Activated CD4-positive, alpha-beta memory T cell treated with anti-CD3 and anti-CD28 coated beads, Interleukin-2, amount 10 ng/mL, durations not matched to agents 7 days and 5 days (primary cell): Measurements from ENCODE around the gene ELL. TPM values are rescaled to one million over a fixed set of nuclear protein-coding genes. Genes with fewer than 3 reads are reported as not detected.

Source experiments
- CTCF ChIA-PET: fragments of 350-600 bp; sonication (Branson Sonifier 250); formaldehyde crosslinking; loops from one replicate; lab custom pipeline; 2021; ENCODE audit warnings: antibody characterized with exemption, inconsistent platforms; lab: Charles Lee
- POLR2A ChIA-PET: fragments of 350-600 bp; sonication (Branson Sonifier 250); formaldehyde crosslinking; loops from one replicate; lab custom pipeline; 2021; ENCODE audit warnings: antibody characterized with exemption; lab: Charles Lee
- DNase-seq: peaks from one replicate; pipeline ENCODE4 v3.0.0-alpha.2; 2020
- H3K27ac Mint-ChIP-seq: one replicate; pipeline ENCODE4 v1.8.0; 2021; ENCODE audit warnings: mild to moderate bottlenecking, mixed read lengths
- H3K27me3 Mint-ChIP-seq: one replicate; pipeline ENCODE4 v1.8.0; 2021; ENCODE audit warnings: mixed read lengths
- H3K36me3 Mint-ChIP-seq: one replicate; pipeline ENCODE4 v1.8.0; 2021; ENCODE audit warnings: low read depth, mixed read lengths
- H3K4me1 Mint-ChIP-seq: one replicate; pipeline ENCODE4 v1.8.0; 2021; ENCODE audit warnings: mixed read lengths
- H3K4me3 Mint-ChIP-seq: one replicate; pipeline ENCODE4 v1.8.0; 2021; ENCODE audit warnings: mild to moderate bottlenecking, mixed read lengths
- H3K9me3 Mint-ChIP-seq: one replicate; pipeline ENCODE4 v1.8.0; 2021; ENCODE audit warnings: mixed read lengths
- total RNA-seq, 2 experiments: library from RNA; stranded (reverse); gene quantifications; one replicate each; pipeline ENCODE4 v1.2.3, GENCODE V29; 2021

The ELL gene
- total RNA-seq, 2 experiments from 2014 or later, result 26.2 to 26.3 TPM

DNA sequence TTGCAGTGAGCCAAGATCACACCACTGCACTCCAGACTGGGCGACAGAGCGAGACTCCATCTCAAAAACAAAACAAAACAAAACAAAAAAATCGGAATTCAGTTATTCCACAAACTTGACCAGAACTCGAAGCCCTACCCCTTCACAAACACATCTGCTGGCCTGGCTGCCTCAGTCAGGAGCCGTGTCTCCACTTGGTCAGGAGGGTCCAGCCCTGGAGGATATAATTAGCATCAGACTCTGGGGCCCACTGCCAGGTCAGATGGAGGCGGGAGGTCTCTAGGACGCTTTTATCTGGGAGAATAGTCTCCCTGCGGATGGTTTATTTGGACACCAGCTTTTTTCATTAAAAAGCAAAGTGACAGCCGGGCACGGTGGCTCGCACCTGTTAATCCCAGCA is 8.0 kb downstream of the ELL start:
- H3K27ac Mint-ChIP-seq, result no peak overlapping the region
- POLR2A ChIA-PET, result no interaction called here
- H3K27me3 Mint-ChIP-seq, result no peaks in the 10 kb centered on the region
- no peak overlapping the region for H3K4me3 Mint-ChIP-seq
- peaks cover 3% of the 10 kb centered on the region for H3K36me3 Mint-ChIP-seq
- H3K4me1 Mint-ChIP-seq, result peaks cover 41% of the 10 kb centered on the region
- CTCF ChIA-PET, result interaction anchor here (0.6 to 0.7 kb wide), 2 partner anchors 26 to 482 kb away, joined by 3 read pairs; no protein-coding TSS in a partner anchor
- H3K9me3 Mint-ChIP-seq, result no peaks in the 10 kb centered on the region
- no peak for DNase-seq

DNA sequence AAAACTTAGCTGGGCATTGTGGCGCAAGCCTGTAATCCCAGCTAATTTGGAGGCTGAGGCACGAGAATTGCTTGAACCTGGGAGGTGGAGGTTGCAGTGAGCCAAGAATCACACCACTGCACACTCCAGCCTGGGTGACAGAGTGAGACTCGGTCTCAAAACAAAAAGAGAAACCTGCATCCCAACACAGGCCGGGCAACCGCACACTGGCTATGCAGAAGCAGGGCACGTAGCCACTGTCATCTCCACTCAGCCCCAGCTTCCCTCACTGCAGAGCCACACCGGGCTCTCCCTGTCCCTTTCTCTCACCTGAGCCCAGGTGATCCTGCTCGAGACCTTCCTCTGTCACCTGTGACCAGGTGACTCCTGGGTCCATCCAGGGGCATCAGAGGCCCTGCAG is 11.7 kb downstream of the ELL start:
- ChIA-PET CTCF (interaction anchor here (1.0 to 4.5 kb wide), 3 partner anchors 10 to 56 kb away, joined by 4 to 29 read pairs (median 5); partner anchors contain the start of gene ELL), POLR2A (no interaction called here)
- Mint-ChIP-seq H3K27me3 (no peaks in the 10 kb centered on the region), H3K4me1 (peaks cover 55% of the 10 kb centered on the region), H3K27ac (no peak overlapping the region), H3K9me3 (no peaks in the 10 kb centered on the region), H3K4me3 (no peak overlapping the region), H3K36me3 (peaks cover 3% of the 10 kb centered on the region)
- DNase-seq, result no peak

DNA sequence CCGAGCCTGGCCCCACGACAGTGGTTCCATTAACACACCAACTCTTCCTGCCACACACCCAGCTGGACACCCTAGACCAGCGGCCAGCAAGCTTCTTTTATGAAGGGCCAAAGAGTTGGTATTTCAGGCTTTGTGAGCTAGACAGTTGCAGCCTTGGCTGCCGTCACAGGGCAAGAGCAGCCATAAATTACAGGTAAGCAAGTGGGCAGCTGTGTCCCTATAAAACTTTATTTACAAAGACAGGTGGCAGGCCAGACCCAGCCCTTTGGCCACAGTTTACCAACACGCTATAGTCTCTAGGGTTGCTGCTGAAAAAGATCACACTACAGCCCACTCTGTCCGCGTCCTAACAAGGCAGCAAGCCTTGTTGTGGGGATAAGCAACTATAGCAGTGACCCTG is 13.3 kb downstream of the ELL start:
- Mint-ChIP-seq H3K36me3 (peaks cover 3% of the 10 kb centered on the region), H3K27me3 (no peaks in the 10 kb centered on the region), H3K9me3 (no peaks in the 10 kb centered on the region), H3K27ac (no peak overlapping the region), H3K4me3 (no peak overlapping the region), H3K4me1 (peaks cover 64% of the 10 kb centered on the region)
- ChIA-PET POLR2A (interaction anchor here (0.8 to 4.3 kb wide), 6 partner anchors 12 to 91 kb away, joined by 3 to 43 read pairs (median 7); partner anchors contain the start of genes ELL and KXD1), CTCF (interaction anchor here (1.2 to 4.5 kb wide), 4 partner anchors 12 to 80 kb away, joined by 3 to 37 read pairs (median 19); partner anchors contain the start of genes ELL and REX1BD)
- no peak for DNase-seq

DNA sequence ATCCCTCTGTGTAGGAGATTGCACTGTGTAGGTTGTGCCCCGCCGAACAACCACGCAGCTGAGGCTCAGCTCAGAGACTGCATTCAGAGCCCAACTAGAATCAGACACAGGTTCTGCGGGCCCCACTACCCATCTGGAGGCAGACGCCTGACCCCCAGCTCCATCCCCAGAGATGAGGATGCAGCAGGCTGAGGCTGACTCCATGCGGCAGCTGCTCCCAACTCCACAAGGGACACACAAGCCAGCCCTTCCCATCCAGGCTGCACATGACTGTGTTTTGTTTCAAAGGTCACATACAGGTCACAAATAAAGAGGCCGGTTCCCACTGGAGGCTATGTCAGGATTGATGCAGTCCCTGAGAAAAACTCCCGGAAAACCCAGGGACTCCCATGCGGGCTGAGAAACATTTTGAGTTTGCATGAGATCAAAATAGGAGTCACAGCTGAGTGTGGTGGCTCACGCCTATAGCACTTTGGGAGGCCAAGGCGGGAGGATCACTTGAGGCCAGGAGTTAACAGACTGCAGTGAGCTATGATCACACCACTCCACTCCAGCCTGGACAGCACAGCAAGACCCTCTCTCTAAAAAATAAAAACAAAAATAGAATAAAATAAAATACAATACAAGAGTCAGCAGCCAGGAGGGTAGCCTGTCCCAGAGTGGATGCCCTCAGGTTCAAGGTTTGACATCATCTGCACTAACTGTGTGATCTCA is 14.0 kb downstream of the ELL start:
- no peaks in the 10 kb centered on the region for H3K9me3 Mint-ChIP-seq

DNA sequence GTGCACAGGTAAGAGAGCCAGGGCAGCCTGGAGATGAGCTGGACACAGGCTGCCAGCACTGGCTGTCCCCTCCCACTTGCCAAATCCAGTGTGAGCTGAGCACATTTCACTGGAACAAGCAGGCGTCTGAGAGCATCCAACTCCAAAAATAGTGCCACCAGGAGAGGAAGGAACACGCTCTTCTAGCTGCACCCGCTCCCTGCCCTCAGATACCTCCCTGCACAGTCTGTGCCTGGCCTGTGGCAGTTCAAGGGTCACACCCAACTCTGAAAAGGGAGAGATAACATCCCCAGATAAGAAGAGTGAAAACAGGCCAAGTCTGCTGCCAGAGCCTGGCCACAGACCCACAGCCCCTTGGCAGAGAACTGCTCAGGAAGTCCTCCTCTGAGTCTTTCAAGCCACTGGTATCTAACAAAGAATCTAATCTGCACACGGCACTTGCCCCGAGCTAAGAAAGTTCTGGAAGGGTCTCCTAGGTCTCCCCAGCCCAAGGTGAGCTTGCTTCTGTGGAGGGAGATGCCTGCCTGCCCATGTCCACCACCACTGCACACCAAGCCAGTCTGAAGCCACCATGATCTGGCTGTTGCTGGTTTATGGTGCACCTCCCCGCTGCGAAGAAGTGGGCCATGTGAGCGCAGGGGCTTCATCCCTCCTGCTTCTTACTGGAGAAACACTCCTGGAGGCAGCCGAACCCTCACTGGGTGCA is 14.7 kb downstream of the ELL start:
- Mint-ChIP-seq H3K4me3 (peak overlapping the region; percentile 29), H3K36me3 (no peaks in the 10 kb centered on the region), H3K4me1 (peaks cover 72% of the 10 kb centered on the region), H3K27ac (peak overlapping the region; percentile 88), H3K9me3 (no peaks in the 10 kb centered on the region), H3K27me3 (no peaks in the 10 kb centered on the region)
- DNase-seq, result peak; percentile 69
- CTCF ChIA-PET, result interaction anchor here (0.6 to 4.1 kb wide), 14 partner anchors 8 to 340 kb away, joined by 3 to 37 read pairs (median 3); partner anchors contain the start of genes ELL, REX1BD and UBA52
- POLR2A ChIA-PET, result interaction anchor here (0.7 to 4.3 kb wide), 20 partner anchors 8 to 325 kb away, joined by 3 to 43 read pairs (median 5); partner anchors contain the start of genes ELL, FKBP8, JUND and KXD1

More for the DNA sequence above, 14.0 kb downstream of the ELL start:
- no peaks in the 10 kb centered on the region for H3K27me3 Mint-ChIP-seq
- ChIA-PET CTCF (interaction anchor here (0.7 to 4.1 kb wide), 9 partner anchors 9 to 81 kb away, joined by 3 to 37 read pairs (median 4); partner anchors contain the start of genes ELL and REX1BD), POLR2A (interaction anchor here (0.7 to 4.3 kb wide), 18 partner anchors 8 to 325 kb away, joined by 3 to 43 read pairs (median 5); partner anchors contain the start of genes ELL, FKBP8, JUND and KXD1)
- H3K36me3 Mint-ChIP-seq, result no peaks in the 10 kb centered on the region
- H3K4me1 Mint-ChIP-seq, result peaks cover 66% of the 10 kb centered on the region
- H3K27ac Mint-ChIP-seq, result peak overlapping the region; percentile 88
- H3K4me3 Mint-ChIP-seq, result peak overlapping the region; percentile 29
- DNase-seq, result no peak

DNA sequence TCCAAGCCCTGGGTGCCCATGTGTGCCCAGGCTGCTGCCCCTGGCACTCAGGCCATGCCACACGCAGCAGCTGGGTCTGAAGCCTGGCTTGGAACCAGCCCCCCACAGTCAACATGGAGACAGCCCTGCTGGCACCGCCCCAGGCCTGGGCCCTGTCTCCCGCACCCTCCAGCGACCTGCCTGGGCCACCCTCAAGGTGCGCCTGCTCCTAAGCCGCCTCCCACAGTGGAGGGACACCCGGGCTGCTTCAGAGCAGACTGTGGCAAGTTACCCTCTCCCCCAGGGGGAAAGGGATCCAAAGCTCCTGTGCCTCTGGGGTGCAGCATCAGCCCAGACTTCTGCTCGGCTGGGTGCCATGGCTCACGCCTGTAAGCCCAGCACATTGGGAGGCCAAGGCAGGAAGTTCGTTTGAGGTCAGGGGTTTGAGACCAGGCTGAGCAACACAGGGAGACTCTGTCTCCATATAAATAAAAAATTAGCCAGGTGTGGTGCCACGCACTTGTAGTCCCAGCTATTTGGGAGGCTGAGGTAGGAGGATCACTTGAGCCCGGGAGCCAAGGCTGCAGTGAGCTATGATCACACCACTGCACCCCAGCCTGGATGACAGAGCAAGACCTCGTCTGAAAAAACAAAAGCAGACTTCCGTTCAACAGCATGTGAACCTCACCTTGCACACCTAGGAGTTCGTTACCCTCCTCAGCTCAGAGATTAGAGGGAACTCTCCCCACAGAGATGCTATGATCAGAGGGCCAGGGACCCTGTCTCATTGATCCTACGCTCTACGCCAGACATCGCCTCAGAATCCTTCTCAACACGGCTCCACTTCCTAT is 15.6 kb downstream of the ELL start:
- Mint-ChIP-seq H3K4me3 (peak overlapping the region; percentile 21), H3K4me1 (peaks cover 80% of the 10 kb centered on the region)
- CTCF ChIA-PET, result interaction anchor here (0.6 to 4.1 kb wide), 8 partner anchors 10 to 341 kb away, joined by 3 to 37 read pairs (median 6); partner anchors contain the start of genes ELL, REX1BD and UBA52

DNA sequence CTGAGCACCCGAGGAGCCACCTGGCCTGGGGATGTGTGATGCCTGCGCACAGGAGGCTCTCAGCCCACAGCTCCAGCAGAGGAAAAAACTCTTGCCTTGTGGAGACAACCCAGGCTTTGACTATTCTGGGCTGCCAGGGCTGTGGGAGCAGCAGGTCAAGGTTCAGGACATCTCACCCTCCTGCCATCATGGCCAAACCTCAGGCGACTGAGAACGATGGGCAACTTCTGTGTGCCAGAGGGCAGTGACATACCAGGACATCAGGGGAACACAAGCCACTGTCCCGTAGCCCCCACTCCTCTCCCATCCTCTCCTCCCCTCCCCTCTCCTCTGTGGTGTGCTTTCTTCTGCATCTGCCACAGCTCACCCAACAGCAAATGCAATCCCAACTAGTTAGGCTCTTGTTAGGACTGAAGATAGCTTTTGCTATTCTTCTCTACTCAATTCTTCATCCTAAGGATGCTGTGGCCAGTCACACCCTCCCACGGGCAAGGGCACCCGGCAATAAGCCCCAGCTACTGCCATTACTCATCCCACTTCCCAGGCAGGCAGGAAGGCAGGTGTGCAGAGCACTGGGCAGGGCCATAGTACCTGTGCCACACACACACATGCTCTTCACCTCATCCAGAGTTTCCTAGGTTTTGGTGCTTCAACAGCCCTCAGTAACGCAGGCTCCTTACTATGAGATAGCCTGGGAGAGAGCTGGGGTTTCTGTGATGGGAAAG is 16.8 kb downstream of the ELL start:
- Mint-ChIP-seq H3K9me3 (no peaks in the 10 kb centered on the region), H3K36me3 (peaks cover 3% of the 10 kb centered on the region), H3K27ac (peak overlapping the region; percentile 88), H3K4me3 (no peak overlapping the region), H3K27me3 (no peaks in the 10 kb centered on the region), H3K4me1 (peaks cover 90% of the 10 kb centered on the region)
- CTCF ChIA-PET, result interaction anchor here (0.6 to 4.1 kb wide), 2 partner anchors 16 to 19 kb away, joined by 3 to 37 read pairs; partner anchors contain the start of gene ELL
- POLR2A ChIA-PET, result interaction anchor here (1.1 to 4.3 kb wide), 7 partner anchors 8 to 67 kb away, joined by 3 to 43 read pairs (median 7); partner anchors contain the start of genes ELL and UBA52
- no peak for DNase-seq

More for the DNA sequence above, 15.6 kb downstream of the ELL start:
- Mint-ChIP-seq H3K36me3 (no peaks in the 10 kb centered on the region), H3K9me3 (no peaks in the 10 kb centered on the region), H3K27me3 (no peaks in the 10 kb centered on the region), H3K27ac (peak overlapping the region; percentile 88)
- POLR2A ChIA-PET, result interaction anchor here (0.7 to 4.3 kb wide), 16 partner anchors 8 to 326 kb away, joined by 3 to 43 read pairs (median 5); partner anchors contain the start of genes ELL, JUND, REX1BD and UBA52
- DNase-seq, result peak; percentile 21

DNA sequence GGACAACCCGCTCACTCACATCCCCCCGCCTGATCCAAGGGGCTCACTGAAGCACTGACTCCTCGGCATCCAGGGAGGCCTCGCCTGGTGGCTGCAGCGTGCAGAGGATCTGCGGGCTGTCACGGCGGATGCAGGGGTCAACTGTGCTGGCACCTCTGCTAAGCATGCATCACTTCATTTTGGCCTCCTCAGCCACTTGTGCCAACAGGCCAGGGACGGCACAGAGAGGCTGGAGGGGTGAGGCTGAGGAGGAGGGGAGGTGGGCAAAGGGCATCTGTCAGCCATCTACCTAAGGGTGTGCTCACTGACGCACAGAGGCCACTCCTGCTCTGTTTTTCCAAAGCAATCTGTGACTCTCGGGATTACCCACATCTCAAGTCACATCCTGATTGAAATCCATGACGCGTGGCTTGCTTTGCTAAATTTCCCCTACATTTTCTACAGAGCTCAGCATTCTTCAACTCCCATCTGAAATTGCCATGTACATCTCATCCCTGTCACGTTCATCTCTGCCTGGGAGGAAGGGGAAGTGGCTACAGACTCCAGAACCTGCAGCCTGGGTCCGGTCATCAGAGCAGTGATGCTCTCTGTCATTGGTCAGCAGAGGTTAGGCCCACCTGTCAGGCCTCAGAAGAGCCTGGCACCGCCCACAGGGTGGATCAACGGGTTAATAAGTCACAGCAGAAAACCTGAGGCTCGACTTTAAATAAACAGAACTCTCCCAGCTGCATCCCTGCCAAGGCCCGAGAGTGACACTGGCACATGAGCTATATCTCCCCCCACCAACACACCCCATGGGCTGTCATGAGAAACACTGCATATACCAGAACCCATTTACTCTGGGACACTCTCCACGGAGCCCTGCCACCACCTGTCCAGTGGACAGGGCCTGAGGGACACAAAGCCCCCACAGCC is 17.6 kb downstream of the ELL start:
- Mint-ChIP-seq H3K9me3 (no peaks in the 10 kb centered on the region), H3K27me3 (no peaks in the 10 kb centered on the region), H3K36me3 (peaks cover 3% of the 10 kb centered on the region), H3K27ac (peak overlapping the region; percentile 35), H3K4me1 (peaks cover 93% of the 10 kb centered on the region), H3K4me3 (no peak overlapping the region)
- CTCF ChIA-PET, result interaction anchor here (4.1 kb wide), 1 partner anchor 16 kb away, joined by 37 read pairs; the partner anchor contains the start of gene ELL
- DNase-seq, result no peak
- POLR2A ChIA-PET, result interaction anchor here (1.1 to 4.3 kb wide), 5 partner anchors 8 to 24 kb away, joined by 3 to 43 read pairs (median 3); partner anchors contain the start of gene ELL

DNA sequence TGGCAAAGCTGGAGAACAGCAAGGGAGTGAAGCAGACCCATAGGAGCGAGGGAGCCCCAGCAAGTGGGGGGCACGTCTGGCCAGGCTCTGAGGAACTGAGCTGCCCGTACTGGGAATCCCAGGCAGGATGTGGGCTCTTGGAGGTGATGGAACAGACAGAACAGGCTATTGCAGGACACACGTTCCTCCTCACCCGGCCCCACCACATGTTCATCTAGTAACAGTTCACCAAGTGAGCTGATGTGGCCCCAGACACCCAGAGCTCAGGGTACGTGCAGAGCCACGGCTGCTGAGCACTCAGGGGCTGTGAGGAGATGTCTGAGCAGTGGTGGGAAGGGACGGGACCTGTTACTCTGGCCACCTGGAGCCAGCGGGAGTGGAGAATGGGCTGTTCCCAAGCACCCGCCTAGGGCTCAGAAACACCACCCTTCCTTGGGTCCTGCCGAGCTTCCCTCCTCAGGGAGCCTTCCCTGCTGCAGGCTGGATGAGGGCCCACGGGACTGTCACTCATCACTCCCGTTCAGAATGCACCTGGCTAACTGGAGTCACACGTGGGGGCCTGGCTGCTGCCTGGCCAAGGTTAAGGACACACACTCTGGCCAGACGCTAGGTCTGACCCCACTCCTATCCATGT is 18.4 kb downstream of the ELL start:
- CTCF ChIA-PET, result no interaction called here
- Mint-ChIP-seq H3K4me1 (peaks cover 95% of the 10 kb centered on the region), H3K9me3 (no peaks in the 10 kb centered on the region), H3K27me3 (no peaks in the 10 kb centered on the region), H3K36me3 (peaks cover 3% of the 10 kb centered on the region), H3K4me3 (no peak overlapping the region), H3K27ac (peak overlapping the region; percentile 51)
- POLR2A ChIA-PET, result interaction anchor here (1.1 to 4.0 kb wide), 3 partner anchors 17 to 54 kb away, joined by 3 to 17 read pairs (median 3); partner anchors contain the start of genes ELL and KXD1
- no peak for DNase-seq

DNA sequence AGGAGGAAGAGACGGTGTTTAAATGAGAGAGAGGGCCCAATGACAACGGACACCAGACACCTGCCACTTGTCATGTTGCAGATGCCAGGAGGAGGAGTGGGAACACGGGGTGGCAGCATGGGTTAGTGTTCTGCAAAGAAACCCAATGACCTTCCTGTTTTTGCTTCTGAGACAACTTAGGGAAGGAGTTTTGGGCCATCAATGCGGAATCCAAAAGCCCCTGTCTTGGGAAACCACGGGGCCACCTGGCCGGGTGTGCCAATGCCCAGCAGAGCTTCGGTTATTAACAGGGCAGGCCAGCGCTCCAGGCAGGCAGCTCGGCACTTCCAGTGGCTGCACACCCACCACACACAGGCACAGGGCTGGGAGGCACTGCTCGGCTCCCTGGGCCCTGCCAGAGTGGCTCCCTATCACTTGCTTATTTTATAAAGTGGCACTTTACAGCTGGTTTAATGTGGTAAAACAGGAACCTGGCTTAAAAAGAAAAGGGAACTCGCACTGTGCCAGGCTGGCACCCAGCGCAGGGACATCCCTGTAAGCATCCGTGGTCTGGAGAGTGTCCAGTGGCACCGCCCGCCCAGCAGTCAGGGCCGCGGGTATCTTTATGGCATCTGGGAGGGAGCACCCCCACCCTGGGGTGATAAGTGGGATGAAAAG is 19.1 kb downstream of the ELL start:
- H3K4me1 Mint-ChIP-seq, result peaks cover 97% of the 10 kb centered on the region

More for the DNA sequence above, 19.1 kb downstream of the ELL start:
- Mint-ChIP-seq H3K27me3 (no peaks in the 10 kb centered on the region), H3K4me3 (no peak overlapping the region), H3K27ac (peak overlapping the region; percentile 51), H3K9me3 (no peaks in the 10 kb centered on the region), H3K36me3 (peaks cover 3% of the 10 kb centered on the region)
- no peak for DNase-seq
- ChIA-PET CTCF (no interaction called here), POLR2A (interaction anchor here (1.2 to 4.0 kb wide), 2 partner anchors 18 to 55 kb away, joined by 3 to 17 read pairs; partner anchors contain the start of genes ELL and KXD1)
